GM18498 (cell line): ENCODE results near the gene CDKN1A.
"Not testable (repeated sequence)": the region's sequence is repeated elsewhere in the genome, so short reads cannot be mapped to it uniquely, and the experiment has no call there.

Experiments used
- ATAC-seq: cut with Tn5 transposase; IDR thresholded peaks from one replicate; pipeline ENCODE4 v1.9.1; 2021; ENCODE audit warnings: mild to moderate bottlenecking, moderate library complexity; ENCODE audit not compliant: unreplicated experiment

Gene CDKN1A

GRCh38 chr6:36718560-36718959 lies 40.0 kb downstream of the CDKN1A start:
- ATAC-seq, result no peak

DNA sequence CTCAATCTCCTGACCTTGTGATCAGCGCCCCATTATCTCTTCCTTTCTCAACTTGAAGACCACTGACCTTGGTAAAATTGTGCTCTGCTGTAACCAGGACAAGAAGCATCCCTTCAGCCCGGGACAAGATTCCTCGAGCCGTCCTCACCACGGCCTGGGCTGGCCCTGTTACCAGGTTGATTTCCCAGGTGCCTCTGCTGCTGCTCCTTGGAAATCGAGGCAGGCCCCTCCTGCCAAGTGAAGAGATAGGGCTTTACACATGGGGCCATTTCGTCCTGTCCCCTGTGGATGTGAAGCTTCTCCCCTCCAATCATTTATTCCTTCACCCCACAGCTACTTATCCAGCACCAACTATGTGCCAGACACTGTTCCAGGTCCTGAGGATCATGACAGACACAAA lies 40.6 kb downstream of the CDKN1A start:
- ATAC-seq, result no peak

DNA sequence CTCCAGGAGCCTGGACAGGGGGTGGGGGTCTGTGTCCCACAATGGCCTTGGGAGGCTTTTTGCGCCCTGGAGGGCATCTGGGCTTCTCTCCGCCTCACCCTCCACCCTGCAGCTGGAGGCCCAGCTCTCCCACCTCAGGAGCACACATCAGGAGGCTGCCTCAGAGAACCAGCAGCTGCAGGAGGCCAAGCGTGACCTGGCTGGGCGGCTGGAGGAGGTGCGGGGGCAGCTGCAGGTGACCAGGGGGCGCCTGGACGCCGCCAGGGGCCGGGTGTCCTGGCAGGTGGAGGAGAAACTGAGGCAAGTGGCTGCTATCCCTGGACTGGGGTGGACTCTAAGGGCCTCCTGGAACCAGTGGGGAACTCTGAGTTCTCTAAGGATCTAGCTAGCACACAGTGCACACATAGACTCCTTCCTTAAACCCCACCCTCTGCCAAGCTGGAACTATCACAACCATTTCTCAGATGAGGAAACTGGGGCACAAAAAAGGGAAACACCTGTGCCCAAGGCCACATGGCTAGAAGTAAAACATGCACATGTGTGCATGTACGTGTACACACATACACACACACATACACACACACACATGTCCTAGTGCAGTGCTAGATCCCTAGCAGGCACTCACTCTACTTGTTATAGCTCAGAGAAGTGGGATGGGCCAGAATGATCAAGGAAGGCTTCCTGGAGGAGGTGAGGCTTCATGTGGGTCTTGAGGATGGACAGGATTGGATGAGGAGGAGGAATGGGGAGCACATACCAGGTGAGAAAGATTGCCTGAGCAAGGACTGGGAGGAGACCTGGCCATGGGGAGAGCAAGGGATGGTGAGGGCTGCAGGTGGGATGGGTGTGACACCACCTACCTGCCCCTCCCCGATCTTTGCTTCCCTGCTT lies 42.0 kb downstream of the CDKN1A start:
- ATAC-seq, result no peak

GRCh38 chr6:36721369-36722140 lies 43.0 kb downstream of the CDKN1A start:
- ATAC-seq, result no peak

DNA sequence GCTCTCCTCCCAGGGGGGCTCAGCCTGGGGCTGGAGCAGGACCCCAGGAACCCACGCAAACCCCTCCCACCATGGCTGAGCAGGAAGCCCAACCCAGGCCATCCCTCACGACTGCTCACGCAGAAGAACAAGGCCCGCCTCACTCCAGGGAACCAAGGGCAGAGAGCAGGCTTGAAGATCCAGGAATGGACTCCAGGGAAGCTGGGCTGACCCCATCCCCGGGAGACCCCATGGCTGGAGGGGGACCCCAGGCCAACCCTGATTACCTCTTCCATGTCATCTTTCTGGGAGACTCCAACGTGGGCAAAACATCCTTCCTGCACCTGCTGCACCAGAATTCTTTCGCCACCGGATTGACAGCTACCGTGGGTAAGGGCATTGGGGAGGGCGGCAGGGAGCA lies 43.9 kb downstream of the CDKN1A start:
- no peak for ATAC-seq

DNA sequence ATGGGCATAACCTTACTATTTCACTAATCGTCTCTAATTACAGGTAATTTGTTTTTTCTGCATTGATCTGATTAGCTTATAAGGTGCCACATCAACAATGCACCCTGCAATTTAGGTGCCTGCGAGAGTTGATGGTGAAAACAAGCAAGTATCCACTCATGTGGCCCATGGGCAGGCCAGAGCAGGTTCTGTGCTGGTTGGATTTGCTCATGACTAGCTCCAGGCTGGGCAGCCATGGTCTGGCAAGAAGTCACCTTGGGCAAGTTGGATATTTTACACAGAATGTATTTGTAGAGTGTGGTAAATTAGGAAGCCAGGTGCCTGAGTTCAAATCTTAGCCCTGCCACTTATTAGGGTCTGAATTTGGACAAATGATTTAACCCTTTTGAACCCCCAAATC lies 44.4 kb downstream of the CDKN1A start:
- ATAC-seq, result no peak

- ATAC-seq, result not testable (repeated sequence)
Observed at GRCh38 chr6:36723992-36724391, 45.5 kb downstream of the CDKN1A start.

- no peak for ATAC-seq
Observed at GRCh38 chr6:36724514-36725390, 46.2 kb downstream of the CDKN1A start.

DNA sequence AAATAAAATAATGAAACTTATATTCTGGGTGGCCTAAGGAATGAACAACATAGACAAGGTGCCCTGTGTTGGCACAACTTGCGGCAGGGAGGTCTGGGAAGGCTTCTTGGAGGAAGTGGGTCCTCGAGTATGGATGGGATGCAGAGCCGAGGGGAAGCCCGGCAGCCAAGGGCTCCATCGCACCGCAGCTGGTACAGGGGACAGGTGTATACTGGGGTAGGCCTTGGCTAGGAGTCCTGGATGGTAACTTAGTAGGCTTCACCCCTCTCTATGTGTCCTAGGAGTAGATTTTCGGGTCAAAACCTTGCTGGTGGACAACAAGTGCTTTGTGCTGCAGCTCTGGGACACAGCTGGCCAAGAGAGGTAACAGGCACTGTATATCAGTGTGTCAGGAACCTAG lies 47.1 kb downstream of the CDKN1A start:
- ATAC-seq, result no peak

DNA sequence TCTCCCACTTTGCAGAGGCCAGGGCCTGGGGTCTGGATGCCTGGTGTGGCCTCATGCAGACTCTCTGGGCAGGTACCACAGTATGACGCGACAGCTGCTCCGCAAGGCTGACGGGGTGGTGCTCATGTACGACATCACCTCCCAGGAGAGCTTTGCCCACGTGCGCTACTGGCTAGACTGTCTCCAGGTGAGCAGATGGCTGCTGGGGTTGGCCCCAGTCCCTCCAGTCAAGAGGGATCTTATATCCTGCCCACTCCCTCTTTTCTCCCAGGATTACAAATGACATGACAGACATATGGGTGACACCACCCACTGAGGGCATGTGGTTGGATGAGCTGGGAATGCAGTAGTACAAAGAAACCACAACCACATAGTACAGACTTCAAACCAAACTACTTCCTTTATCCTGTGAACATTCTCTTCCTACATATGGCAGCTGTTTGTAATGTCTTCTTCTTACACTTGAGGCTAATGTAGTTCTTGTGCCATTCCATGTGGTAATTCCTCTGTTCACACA lies 49.0 kb downstream of the CDKN1A start:
- ATAC-seq, result no peak

DNA sequence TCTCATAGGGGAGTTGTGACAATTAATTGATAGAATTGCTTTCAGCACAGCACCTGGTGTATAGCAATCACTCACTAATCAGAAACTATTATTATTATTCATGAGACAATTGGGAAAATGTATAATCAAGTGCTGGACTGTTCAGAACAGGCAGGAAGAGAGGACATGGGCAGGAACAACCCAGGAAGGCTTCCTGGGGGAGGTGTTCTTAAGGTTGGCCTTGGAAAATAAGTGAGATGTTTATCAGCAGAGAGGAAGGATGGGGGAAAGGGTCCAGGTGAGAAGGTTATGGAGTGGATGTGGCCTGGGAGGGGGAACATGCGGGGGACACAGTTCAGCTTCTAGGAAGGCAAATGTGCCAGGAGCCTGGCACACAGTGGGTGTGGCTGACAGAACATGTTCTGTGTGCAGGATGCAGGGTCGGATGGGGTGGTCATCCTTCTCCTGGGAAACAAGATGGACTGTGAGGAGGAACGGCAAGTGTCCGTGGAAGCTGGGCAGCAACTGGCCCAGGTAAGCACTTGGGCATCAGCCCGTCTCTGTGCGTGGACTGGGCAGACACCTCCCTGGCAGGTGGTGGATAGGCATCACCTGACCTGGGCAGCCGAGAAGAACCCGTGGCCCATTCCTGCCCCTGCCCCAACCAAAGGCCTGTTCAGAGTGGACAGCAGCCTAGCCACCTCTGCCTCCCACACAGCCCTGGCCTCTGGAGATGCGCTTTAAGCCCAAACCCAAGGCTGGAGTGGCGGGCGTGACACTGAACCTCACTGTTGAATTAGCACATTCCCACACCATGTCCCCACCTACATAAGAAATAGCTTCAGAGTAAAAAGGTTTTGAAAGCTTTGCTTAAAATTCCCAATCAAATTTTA lies 50.0 kb downstream of the CDKN1A start:
- ATAC-seq, result no peak

DNA sequence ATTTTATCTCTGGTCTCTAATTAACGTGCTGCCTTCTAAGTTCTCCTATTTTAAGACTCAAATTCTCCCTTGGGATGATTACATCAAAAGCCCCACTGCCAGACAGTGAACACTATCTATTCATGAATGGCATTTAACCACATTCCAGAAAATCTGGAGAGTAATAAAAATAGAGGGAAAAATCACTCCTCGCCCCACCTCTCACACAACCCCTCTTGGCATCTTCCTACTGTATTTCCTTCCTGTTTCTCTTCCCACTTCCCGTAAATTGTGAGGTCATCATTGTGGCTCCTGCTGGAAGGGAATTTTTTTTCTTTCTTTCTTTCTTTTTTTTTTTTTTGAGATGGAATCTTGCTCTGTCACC lies 50.6 kb downstream of the CDKN1A start:
- ATAC-seq, result no peak

DNA sequence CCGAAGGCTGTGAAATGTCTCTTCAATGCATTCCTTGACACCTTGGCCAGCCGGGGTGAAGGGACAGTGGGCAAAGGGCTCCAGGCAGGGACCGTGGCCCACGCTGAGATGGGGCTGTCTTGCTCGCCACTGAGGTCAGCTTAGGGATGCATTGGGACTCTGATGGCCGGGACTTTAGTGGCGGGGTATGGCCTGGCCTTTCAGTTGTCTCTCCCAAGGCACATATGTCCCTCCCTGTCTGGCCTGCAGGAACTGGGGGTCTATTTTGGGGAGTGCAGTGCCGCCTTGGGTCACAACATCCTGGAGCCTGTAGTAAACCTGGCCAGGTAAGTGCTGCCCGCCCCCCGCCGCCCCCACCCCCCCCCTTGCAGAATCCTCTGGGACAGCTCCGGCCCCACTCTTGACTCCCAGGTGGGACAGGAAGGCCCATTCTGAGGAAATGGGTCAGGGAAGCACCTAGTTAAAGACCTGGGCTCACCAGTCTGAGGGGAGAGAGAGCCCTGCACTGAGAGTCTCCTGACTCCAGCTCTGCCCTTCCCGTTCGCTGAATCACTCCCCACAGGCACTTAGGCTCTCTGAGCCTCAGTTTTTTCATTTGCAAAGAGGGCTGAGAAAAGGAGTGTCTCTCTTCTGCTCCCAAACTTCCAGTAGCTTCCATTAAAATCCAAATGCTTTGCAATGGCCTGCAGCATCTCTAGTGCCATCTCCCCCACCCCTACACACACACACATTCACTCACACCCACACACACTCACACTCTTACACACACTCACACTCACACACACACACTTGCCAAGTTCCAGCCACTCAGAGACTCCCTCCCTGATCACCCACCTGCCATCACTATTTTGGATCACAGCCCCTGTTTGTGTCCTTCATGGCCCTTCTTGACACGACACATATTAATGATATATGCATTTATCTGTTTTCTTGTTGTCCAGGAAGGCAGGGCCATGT lies 52.2 kb downstream of the CDKN1A start:
- no peak for ATAC-seq

- ATAC-seq, result no peak
Observed at GRCh38 chr6:36731622-36732310, 53.3 kb downstream of the CDKN1A start.

DNA sequence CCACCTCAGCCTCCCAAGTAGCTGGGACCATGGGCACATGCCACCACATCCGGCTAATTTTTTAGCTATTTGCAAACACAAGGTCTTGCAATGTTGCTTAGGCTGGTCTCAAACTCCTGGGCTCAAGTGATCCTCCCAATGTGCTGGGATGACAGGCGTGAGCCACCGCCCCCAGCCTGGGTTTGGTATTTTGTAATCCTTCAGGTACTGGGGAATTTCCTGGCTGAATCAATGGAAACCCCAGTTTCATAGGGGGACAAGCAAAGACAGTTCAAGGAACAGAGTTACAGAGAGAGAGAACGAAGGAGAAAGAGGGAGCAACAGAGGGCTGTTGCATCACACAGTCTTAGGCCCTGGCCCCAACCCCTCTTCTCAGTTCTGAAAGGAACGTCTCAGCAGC lies 54.8 kb downstream of the CDKN1A start:
- no peak for ATAC-seq

- no peak for ATAC-seq
Observed at GRCh38 chr6:36734486-36735060, 56.1 kb downstream of the CDKN1A start.

GRCh38 chr6:36735110-36736071 lies 56.9 kb downstream of the CDKN1A start:
- no peak for ATAC-seq
